Fibroblast of pulmonary artery (primary cell): ENCODE data around the gene MAPKAPK2.
A peak's percentile ranks its signal among the peaks of the same experiment; 100 is the strongest.

Experiments
- DNase-seq: peaks from one replicate; pipeline ENCODE4 v3.0.0-alpha.2; 2010; ENCODE audit warnings: low read depth
- H3K4me3 ChIP-seq: replicated peaks from 2 replicates; pipeline ENCODE4 v1.5.1; 2011; ENCODE audit warnings: low read depth, mild to moderate bottlenecking, control low read depth, low read length, moderate library complexity
- TF ChIP-seq, protein P1 (sequence below): IDR thresholded peaks from 2 replicates; pipeline ENCODE4 v1.5.1; 2011; ENCODE audit warnings: mild to moderate bottlenecking, control low read depth, low read length, inconsistent platforms; ENCODE audit errors: missing control alignments

Gene MAPKAPK2

DNA sequence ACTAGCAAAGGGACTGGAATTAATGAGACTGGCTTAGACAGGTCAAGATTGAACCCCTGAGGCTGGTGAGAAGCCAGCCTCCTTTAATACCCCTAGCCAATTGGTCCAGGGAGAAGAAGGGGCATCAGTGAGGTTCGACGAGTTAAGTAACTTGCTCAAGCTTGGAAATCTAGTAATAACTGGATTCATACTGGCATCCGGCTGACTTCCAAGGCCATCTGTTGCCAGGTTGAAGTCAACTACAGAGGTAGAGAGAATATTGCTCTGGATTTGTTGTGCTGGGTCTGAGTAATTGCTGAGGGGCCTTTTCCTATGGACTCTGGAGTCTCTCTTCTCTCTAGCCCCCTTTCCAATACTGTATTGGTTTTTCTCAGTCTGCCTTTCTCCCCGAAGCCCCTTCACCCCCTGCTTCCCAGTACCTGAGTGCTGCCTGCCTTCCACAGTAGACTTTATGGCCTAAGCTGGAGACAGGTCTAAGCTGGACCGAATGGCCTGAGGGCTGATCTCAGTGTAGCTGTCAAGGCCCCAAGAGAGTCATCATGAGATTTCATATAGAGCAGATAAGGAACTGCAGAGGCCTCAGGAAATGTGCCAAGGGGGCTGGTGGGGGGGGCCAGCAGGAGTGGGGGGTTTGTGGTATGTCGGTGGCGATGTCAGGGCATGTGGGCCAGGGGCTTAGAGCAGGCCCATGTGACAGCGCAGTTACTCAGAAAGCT lies 43.4 kb downstream of the MAPKAPK2 start:
- no peak for DNase-seq
- TF ChIP-seq, protein P1, sequence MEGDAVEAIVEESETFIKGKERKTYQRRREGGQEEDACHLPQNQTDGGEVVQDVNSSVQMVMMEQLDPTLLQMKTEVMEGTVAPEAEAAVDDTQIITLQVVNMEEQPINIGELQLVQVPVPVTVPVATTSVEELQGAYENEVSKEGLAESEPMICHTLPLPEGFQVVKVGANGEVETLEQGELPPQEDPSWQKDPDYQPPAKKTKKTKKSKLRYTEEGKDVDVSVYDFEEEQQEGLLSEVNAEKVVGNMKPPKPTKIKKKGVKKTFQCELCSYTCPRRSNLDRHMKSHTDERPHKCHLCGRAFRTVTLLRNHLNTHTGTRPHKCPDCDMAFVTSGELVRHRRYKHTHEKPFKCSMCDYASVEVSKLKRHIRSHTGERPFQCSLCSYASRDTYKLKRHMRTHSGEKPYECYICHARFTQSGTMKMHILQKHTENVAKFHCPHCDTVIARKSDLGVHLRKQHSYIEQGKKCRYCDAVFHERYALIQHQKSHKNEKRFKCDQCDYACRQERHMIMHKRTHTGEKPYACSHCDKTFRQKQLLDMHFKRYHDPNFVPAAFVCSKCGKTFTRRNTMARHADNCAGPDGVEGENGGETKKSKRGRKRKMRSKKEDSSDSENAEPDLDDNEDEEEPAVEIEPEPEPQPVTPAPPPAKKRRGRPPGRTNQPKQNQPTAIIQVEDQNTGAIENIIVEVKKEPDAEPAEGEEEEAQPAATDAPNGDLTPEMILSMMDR = no peak
- no peak overlapping the region for H3K4me3 ChIP-seq

GRCh38 chr1:206728697-206728987 lies 43.9 kb downstream of the MAPKAPK2 start:
- H3K4me3 ChIP-seq = no peak overlapping the region
- TF ChIP-seq, protein P1 = no peak
- DNase-seq = no peak

GRCh38 chr1:206729050-206729449 lies 44.3 kb downstream of the MAPKAPK2 start:
- no peak for DNase-seq
- H3K4me3 ChIP-seq = no peak overlapping the region
- TF ChIP-seq, protein P1 = no peak

GRCh38 chr1:206729507-206729906 lies 44.8 kb downstream of the MAPKAPK2 start:
- no peak overlapping the region for H3K4me3 ChIP-seq
- no peak for DNase-seq
- TF ChIP-seq, protein P1 = no peak

- no peak for DNase-seq
- TF ChIP-seq, protein P1 = no peak
- no peak overlapping the region for H3K4me3 ChIP-seq
Measured at GRCh38 chr1:206732508-206732907, 47.8 kb downstream of the MAPKAPK2 start.

DNA sequence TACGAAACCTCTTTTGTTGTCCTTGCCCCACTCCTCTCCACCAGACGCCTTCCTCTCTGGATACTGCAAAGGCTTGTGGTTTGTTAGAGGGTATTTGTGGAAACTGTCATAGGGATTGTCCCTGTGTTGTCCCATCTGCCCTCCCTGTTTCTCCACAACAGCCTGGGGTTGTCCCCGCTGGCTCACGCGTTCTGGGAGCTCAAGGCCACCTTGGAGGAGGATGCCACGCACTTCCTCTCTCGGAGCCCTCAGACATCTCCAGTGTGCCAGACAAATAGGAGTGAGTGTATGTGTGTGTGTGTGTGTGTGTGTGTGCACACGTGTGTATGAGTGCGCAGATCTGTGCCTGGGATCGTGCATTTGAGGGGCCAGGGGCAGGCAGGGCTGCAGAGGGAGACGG lies 48.3 kb downstream of the MAPKAPK2 start:
- no peak for DNase-seq
- no peak overlapping the region for H3K4me3 ChIP-seq
- TF ChIP-seq, protein P1 = no peak

GRCh38 chr1:206734499-206735142 lies 49.9 kb downstream of the MAPKAPK2 start:
- H3K4me3 ChIP-seq = no peak overlapping the region
- TF ChIP-seq, protein P1 = peak; percentile 88
- peak; percentile 59 for DNase-seq
